ENCODE measurements around the gene FAM53B.

FAM53B gene

GRCh38 chr10:124681091-124681490 lies 63.1 kb downstream of the FAM53B start:
- Histone ChIP-seq H3K36me3 (ENCODE audit: control insufficient read depth, insufficient read depth, low read length) (peaks cover 14% of the 10 kb centered on the region; the same call in 1 of the 2 replicates), H3K27ac (ENCODE audit: low read depth, low read length) (no peak overlapping the region), H3K9me3 (ENCODE audit: control insufficient read depth, insufficient read depth, low read length) (no peaks in the 10 kb centered on the region), H3K9ac (ENCODE audit: low read depth, low read length) (no peak overlapping the region), H3K4me1 (ENCODE audit: control insufficient read depth, insufficient read depth, low read length) (no peaks in the 10 kb centered on the region), H3K27me3 (ENCODE audit: control insufficient read depth, insufficient read depth, low read length) (no peaks in the 10 kb centered on the region), H3K4me3 (ENCODE audit: low read depth, low read length) (no peak overlapping the region)

GRCh38 chr10:124680675-124681074 lies 63.5 kb downstream of the FAM53B start:
- Histone ChIP-seq H3K9me3 (ENCODE audit: control insufficient read depth, insufficient read depth, low read length) (no peaks in the 10 kb centered on the region), H3K9ac (ENCODE audit: low read depth, low read length) (no peak overlapping the region), H3K27ac (ENCODE audit: low read depth, low read length) (no peak overlapping the region), H3K4me1 (ENCODE audit: control insufficient read depth, insufficient read depth, low read length) (no peaks in the 10 kb centered on the region), H3K36me3 (ENCODE audit: control insufficient read depth, insufficient read depth, low read length) (peaks cover 14% of the 10 kb centered on the region; the same call in 1 of the 2 replicates), H3K27me3 (ENCODE audit: control insufficient read depth, insufficient read depth, low read length) (no peaks in the 10 kb centered on the region), H3K4me3 (ENCODE audit: low read depth, low read length) (no peak overlapping the region)

DNA sequence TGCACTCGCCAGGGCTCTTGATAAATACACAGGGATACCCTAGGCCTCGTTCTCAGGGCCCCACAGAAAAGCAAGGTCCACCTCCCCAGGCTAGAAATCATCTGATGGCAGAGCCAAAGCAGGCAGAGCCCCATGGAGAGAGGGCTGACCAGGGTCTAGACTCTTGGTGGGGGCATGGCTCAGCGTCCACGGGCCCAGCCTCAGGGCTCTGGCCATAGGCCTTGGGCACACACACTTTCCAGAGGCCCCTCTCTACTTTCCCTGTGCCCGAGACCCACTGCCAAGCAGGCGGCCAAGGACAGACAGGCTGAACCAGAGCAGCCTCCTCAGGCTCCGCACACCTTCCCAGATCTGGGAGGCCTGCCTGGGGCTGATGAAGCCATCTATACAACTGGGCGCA lies 64.8 kb downstream of the FAM53B start:
- no peaks in the 10 kb centered on the region for H3K4me1 ChIP-seq (ENCODE audit: control insufficient read depth, insufficient read depth, low read length)
- H3K9ac ChIP-seq (ENCODE audit: low read depth, low read length): no peak overlapping the region
- no peak overlapping the region for H3K27ac ChIP-seq (ENCODE audit: low read depth, low read length)
- H3K4me3 ChIP-seq (ENCODE audit: low read depth, low read length): no peak overlapping the region
- H3K9me3 ChIP-seq (ENCODE audit: control insufficient read depth, insufficient read depth, low read length): no peaks in the 10 kb centered on the region
- no peaks in the 10 kb centered on the region for H3K27me3 ChIP-seq (ENCODE audit: control insufficient read depth, insufficient read depth, low read length)
- peaks cover 14% of the 10 kb centered on the region; the same call in 1 of the 2 replicates for H3K36me3 ChIP-seq (ENCODE audit: control insufficient read depth, insufficient read depth, low read length)

- Histone ChIP-seq H3K27me3 (ENCODE audit: control insufficient read depth, insufficient read depth, low read length) (no peaks in the 10 kb centered on the region), H3K9me3 (ENCODE audit: control insufficient read depth, insufficient read depth, low read length) (no peaks in the 10 kb centered on the region), H3K9ac (ENCODE audit: low read depth, low read length) (no peak overlapping the region), H3K4me3 (ENCODE audit: low read depth, low read length) (no peak overlapping the region), H3K36me3 (ENCODE audit: control insufficient read depth, insufficient read depth, low read length) (peaks cover 14% of the 10 kb centered on the region; the same call in 1 of the 2 replicates), H3K27ac (ENCODE audit: low read depth, low read length) (no peak overlapping the region), H3K4me1 (ENCODE audit: control insufficient read depth, insufficient read depth, low read length) (no peaks in the 10 kb centered on the region)
Measured at GRCh38 chr10:124678557-124679240, 65.5 kb downstream of the FAM53B start.

DNA sequence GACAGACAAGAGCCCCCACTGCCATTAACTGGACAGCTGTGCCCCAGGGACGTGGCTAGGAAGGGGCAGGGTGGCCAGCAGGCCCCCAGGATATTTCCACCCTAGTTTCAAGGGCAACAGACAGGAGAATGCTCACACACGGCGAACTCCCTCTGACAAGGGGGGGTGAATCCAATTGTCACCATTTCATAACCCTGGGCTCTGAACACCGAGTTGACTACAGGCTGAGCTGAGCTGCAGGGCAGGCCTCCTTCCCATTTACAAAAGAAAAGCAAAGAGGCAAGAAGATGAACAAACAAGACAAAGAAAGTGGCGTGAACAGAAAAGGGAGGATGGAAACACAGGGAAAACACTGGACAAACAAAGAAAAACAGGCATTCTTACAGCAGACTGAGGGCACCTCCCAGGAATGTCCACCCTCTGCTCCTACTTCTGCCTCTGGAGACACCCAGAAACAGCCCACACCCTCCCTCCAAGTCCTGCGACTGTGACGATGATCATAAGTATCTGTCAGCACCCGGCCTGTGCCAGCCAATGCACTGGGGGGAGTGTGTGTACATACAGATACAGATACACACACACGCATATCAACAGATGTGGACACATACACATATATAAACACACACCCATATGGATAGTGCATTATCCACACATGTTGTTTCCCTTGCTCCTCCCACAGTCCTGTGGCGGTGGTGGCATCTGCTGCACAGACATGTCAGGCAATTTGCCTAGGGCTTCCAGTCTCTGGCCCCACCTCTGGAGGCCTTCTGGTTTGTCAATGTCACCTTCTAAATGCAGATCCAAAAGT lies 66.2 kb downstream of the FAM53B start:
- H3K27ac ChIP-seq (ENCODE audit: low read depth, low read length): no peak overlapping the region
- no peak overlapping the region for H3K9ac ChIP-seq (ENCODE audit: low read depth, low read length)
- no peaks in the 10 kb centered on the region for H3K4me1 ChIP-seq (ENCODE audit: control insufficient read depth, insufficient read depth, low read length)
- no peak overlapping the region for H3K4me3 ChIP-seq (ENCODE audit: low read depth, low read length)
- peaks cover 14% of the 10 kb centered on the region; the same call in 1 of the 2 replicates for H3K36me3 ChIP-seq (ENCODE audit: control insufficient read depth, insufficient read depth, low read length)
- H3K27me3 ChIP-seq (ENCODE audit: control insufficient read depth, insufficient read depth, low read length): no peaks in the 10 kb centered on the region
- H3K9me3 ChIP-seq (ENCODE audit: control insufficient read depth, insufficient read depth, low read length): no peaks in the 10 kb centered on the region

DNA sequence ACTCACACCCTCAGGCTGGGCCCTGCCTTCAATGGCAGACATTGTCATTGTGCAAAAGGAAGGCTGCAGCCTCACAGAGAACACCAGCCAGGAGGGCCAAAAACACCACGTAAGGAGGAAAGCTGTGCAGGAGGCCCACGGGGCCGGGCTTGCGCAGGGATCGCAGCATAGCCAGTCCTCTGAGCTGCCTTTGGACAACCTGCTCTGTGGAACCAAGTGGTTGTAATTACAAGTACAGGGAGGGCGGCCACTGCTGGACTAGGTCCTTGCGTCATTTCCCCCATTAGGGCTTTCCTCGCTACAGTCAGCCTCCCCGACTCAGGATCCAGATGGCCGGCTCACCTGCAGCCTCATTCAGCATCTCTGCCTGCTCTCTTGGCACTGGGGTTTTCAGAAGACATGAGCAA lies 66.9 kb downstream of the FAM53B start:
- no peaks in the 10 kb centered on the region for H3K4me1 ChIP-seq (ENCODE audit: control insufficient read depth, insufficient read depth, low read length)
- no peaks in the 10 kb centered on the region for H3K9me3 ChIP-seq (ENCODE audit: control insufficient read depth, insufficient read depth, low read length)
- H3K27ac ChIP-seq (ENCODE audit: low read depth, low read length): no peak overlapping the region
- H3K9ac ChIP-seq (ENCODE audit: low read depth, low read length): no peak overlapping the region
- no peak overlapping the region for H3K4me3 ChIP-seq (ENCODE audit: low read depth, low read length)
- no peaks in the 10 kb centered on the region for H3K27me3 ChIP-seq (ENCODE audit: control insufficient read depth, insufficient read depth, low read length)
- peaks cover 14% of the 10 kb centered on the region; the same call in 1 of the 2 replicates for H3K36me3 ChIP-seq (ENCODE audit: control insufficient read depth, insufficient read depth, low read length)

GRCh38 chr10:124676416-124677062 lies 67.6 kb downstream of the FAM53B start:
- H3K36me3 ChIP-seq (ENCODE audit: control insufficient read depth, insufficient read depth, low read length): peaks cover 10% of the 10 kb centered on the region; the same call in 1 of the 2 replicates
- H3K9me3 ChIP-seq (ENCODE audit: control insufficient read depth, insufficient read depth, low read length): no peaks in the 10 kb centered on the region
- H3K4me3 ChIP-seq (ENCODE audit: low read depth, low read length): no peak overlapping the region
- H3K9ac ChIP-seq (ENCODE audit: low read depth, low read length): no peak overlapping the region
- H3K27ac ChIP-seq (ENCODE audit: low read depth, low read length): no peak overlapping the region
- H3K4me1 ChIP-seq (ENCODE audit: control insufficient read depth, insufficient read depth, low read length): peaks cover 3% of the 10 kb centered on the region; the same call in 1 of the 2 replicates
- no peaks in the 10 kb centered on the region for H3K27me3 ChIP-seq (ENCODE audit: control insufficient read depth, insufficient read depth, low read length)

DNA sequence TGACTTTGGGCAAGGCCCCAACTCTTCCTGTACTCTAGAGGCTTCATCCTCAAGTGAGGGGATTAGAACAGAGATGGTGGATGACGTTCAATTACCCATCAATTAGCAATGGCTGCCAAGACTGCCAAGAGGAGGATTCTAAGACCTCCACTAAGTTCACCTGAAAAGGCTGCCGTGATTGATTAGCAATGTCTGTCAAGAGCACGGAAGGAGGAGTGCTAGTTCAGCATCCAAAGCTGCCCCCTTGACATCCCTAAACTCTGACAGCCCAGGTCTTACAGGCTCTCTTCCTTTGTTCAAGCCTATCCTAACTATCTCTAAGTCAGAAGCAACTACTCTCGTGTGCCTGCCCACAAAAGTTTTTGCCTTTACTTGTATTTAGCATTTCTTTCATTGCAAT lies 68.4 kb downstream of the FAM53B start:
- Histone ChIP-seq H3K27ac (ENCODE audit: low read depth, low read length) (no peak overlapping the region), H3K9ac (ENCODE audit: low read depth, low read length) (no peak overlapping the region), H3K4me3 (ENCODE audit: low read depth, low read length) (no peak overlapping the region), H3K4me1 (ENCODE audit: control insufficient read depth, insufficient read depth, low read length) (peaks cover 8% of the 10 kb centered on the region; the same call in 1 of the 2 replicates), H3K9me3 (ENCODE audit: control insufficient read depth, insufficient read depth, low read length) (no peaks in the 10 kb centered on the region), H3K27me3 (ENCODE audit: control insufficient read depth, insufficient read depth, low read length) (no peaks in the 10 kb centered on the region), H3K36me3 (ENCODE audit: control insufficient read depth, insufficient read depth, low read length) (0 out of 2 replicates have a peak, but pooled peaks cover 3% of the 10 kb centered on the region)

GRCh38 chr10:124675261-124675660 lies 68.9 kb downstream of the FAM53B start:
- no peaks in the 10 kb centered on the region for H3K9me3 ChIP-seq (ENCODE audit: control insufficient read depth, insufficient read depth, low read length)
- H3K27ac ChIP-seq (ENCODE audit: low read depth, low read length): no peak overlapping the region
- H3K4me3 ChIP-seq (ENCODE audit: low read depth, low read length): no peak overlapping the region
- H3K4me1 ChIP-seq (ENCODE audit: control insufficient read depth, insufficient read depth, low read length): peaks cover 8% of the 10 kb centered on the region; the same call in 1 of the 2 replicates
- H3K27me3 ChIP-seq (ENCODE audit: control insufficient read depth, insufficient read depth, low read length): no peaks in the 10 kb centered on the region
- H3K9ac ChIP-seq (ENCODE audit: low read depth, low read length): no peak overlapping the region
- no peaks in the 10 kb centered on the region for H3K36me3 ChIP-seq (ENCODE audit: control insufficient read depth, insufficient read depth, low read length)

GRCh38 chr10:124674768-124675222 lies 69.4 kb downstream of the FAM53B start:
- no peak overlapping the region for H3K27ac ChIP-seq (ENCODE audit: low read depth, low read length)
- no peaks in the 10 kb centered on the region for H3K27me3 ChIP-seq (ENCODE audit: control insufficient read depth, insufficient read depth, low read length)
- H3K4me3 ChIP-seq (ENCODE audit: low read depth, low read length): no peak overlapping the region
- no peaks in the 10 kb centered on the region for H3K9me3 ChIP-seq (ENCODE audit: control insufficient read depth, insufficient read depth, low read length)
- H3K4me1 ChIP-seq (ENCODE audit: control insufficient read depth, insufficient read depth, low read length): peaks cover 8% of the 10 kb centered on the region; the same call in 1 of the 2 replicates
- no peaks in the 10 kb centered on the region for H3K36me3 ChIP-seq (ENCODE audit: control insufficient read depth, insufficient read depth, low read length)
- H3K9ac ChIP-seq (ENCODE audit: low read depth, low read length): no peak overlapping the region

All from HUES48 (cell line).